Astrocyte (in vitro differentiated cells and primary cell): ENCODE results near the gene PPIG. TPM values are rescaled to one million over a fixed set of nuclear protein-coding genes. Genes with fewer than 3 reads are reported as not detected.

ENCODE experiments used
- DNase-seq: peaks from one replicate; pipeline ENCODE4 v3.0.0-alpha.2; 2010; ENCODE audit warnings: low read depth
- FAIRE-seq: peaks from 2 replicates; lab custom pipeline; 2011; peaks lifted over from hg19 to GRCh38; lab: Jason Lieb, UNC
- H2AFZ ChIP-seq: 2 replicates; pipeline ENCODE4 v1.6.0; 2012; ENCODE audit warnings: low read depth, low read length, inconsistent platforms
- H3K27ac ChIP-seq: 2 replicates; pipeline ENCODE4 v1.5.1; 2011; ENCODE audit warnings: low read depth, low read length, inconsistent platforms
- H3K27me3 ChIP-seq: 2 replicates; pipeline ENCODE4 v1.6.0; 2011; ENCODE audit warnings: low read length, inconsistent platforms; ENCODE audit not compliant: insufficient read depth
- H3K36me3 ChIP-seq: 2 replicates; pipeline ENCODE4 v1.5.1; 2011; ENCODE audit warnings: low read length, inconsistent platforms; ENCODE audit not compliant: insufficient read depth
- H3K4me1 ChIP-seq: 2 replicates; pipeline ENCODE4 v1.5.1; 2011; ENCODE audit warnings: low read length, inconsistent platforms; ENCODE audit not compliant: insufficient read depth
- H3K4me2 ChIP-seq: 2 replicates; pipeline ENCODE4 v1.6.0; 2012; ENCODE audit warnings: low read length, inconsistent platforms
- H3K4me3 ChIP-seq: 2 replicates; pipeline ENCODE4 v1.5.1; 2011; ENCODE audit warnings: low read depth, mild to moderate bottlenecking, low read length, inconsistent platforms; ENCODE audit not compliant: insufficient read depth
- H3K79me2 ChIP-seq: 2 replicates; pipeline ENCODE4 v1.6.0; 2012; ENCODE audit warnings: mild to moderate bottlenecking, low read length, inconsistent platforms; ENCODE audit not compliant: insufficient read depth
- H3K9ac ChIP-seq: 2 replicates; pipeline ENCODE4 v1.6.0; 2012; ENCODE audit warnings: mild to moderate bottlenecking, low read length, inconsistent platforms
- H3K9me3 ChIP-seq: 2 replicates; pipeline ENCODE4 v1.5.1; 2012; ENCODE audit warnings: low read depth, mild to moderate bottlenecking, low read length, inconsistent platforms; ENCODE audit not compliant: insufficient read depth
- H4K20me1 ChIP-seq: 2 replicates; pipeline ENCODE4 v1.6.0; 2012; ENCODE audit warnings: low read length, inconsistent platforms; ENCODE audit not compliant: insufficient read depth
- H3K27ac Mint-ChIP-seq: one replicate; pipeline ENCODE4 v1.8.0; 2021; ENCODE audit warnings: mild to moderate bottlenecking, mixed read lengths; ENCODE audit not compliant: unreplicated experiment
- H3K27me3 Mint-ChIP-seq: one replicate; pipeline ENCODE4 v1.8.0; 2021; ENCODE audit warnings: low read depth, mixed read lengths; ENCODE audit not compliant: unreplicated experiment
- H3K36me3 Mint-ChIP-seq: one replicate; pipeline ENCODE4 v1.8.0; 2021; ENCODE audit warnings: low read depth, mixed read lengths; ENCODE audit not compliant: unreplicated experiment
- H3K4me1 Mint-ChIP-seq: one replicate; pipeline ENCODE4 v1.8.0; 2021; ENCODE audit warnings: low read depth, mixed read lengths; ENCODE audit not compliant: unreplicated experiment
- H3K4me3 Mint-ChIP-seq: one replicate; pipeline ENCODE4 v1.8.0; 2021; ENCODE audit warnings: mild to moderate bottlenecking, moderate library complexity, mixed read lengths; ENCODE audit not compliant: unreplicated experiment
- H3K9me3 Mint-ChIP-seq: one replicate; pipeline ENCODE4 v1.8.0; 2021; ENCODE audit warnings: mild to moderate bottlenecking, mixed read lengths; ENCODE audit not compliant: unreplicated experiment
- EZH2 ChIP-seq: IDR thresholded peaks from 2 replicates; pipeline ENCODE4 v1.6.1; 2012; ENCODE audit warnings: mild to moderate bottlenecking, low read length, inconsistent platforms; ENCODE audit not compliant: insufficient read depth
- total RNA-seq: library from RNA; stranded (reverse); gene quantifications from 2 replicates; pipeline ENCODE4 v1.2.1, GENCODE V29; 2021
- TF ChIP-seq, protein P1 (sequence below): IDR thresholded peaks from 2 replicates; pipeline ENCODE4 v1.5.1; 2011; ENCODE audit warnings: low read depth, mild to moderate bottlenecking, inconsistent platforms, low read length, moderate library complexity; ENCODE audit not compliant: insufficient read depth

PPIG gene
- total RNA-seq, 1 donor from 2014 or later: 40.2 TPM

DNA sequence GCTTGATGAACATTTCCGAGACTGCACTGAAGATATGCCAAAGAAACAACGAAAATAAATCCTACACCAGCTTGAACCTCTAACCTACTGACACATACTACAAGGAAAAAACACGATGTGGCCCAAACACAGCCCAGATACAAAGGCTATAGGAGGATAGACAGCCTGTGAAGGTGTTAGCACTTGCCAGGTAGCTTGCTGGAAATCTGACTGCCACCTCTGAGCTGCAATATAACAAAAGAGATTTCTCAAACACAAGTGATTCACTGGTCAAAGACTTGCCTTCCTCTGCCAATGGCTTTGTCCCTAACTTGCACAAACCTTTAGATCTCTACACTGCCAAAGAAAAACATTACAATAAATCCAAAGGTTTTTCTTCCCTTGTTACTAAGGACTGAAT, 89.0 kb downstream of the PPIG start:
- Mint-ChIP-seq H3K27me3 (no peaks in the 10 kb centered on the region), H3K4me3 (no peak overlapping the region), H3K9me3 (no peaks in the 10 kb centered on the region), H3K27ac (no peak overlapping the region), H3K36me3 (no peaks in the 10 kb centered on the region), H3K4me1 (no peaks in the 10 kb centered on the region)
- DNase-seq: no peak
- TF ChIP-seq EZH2: no peak
- TF ChIP-seq, protein P1, sequence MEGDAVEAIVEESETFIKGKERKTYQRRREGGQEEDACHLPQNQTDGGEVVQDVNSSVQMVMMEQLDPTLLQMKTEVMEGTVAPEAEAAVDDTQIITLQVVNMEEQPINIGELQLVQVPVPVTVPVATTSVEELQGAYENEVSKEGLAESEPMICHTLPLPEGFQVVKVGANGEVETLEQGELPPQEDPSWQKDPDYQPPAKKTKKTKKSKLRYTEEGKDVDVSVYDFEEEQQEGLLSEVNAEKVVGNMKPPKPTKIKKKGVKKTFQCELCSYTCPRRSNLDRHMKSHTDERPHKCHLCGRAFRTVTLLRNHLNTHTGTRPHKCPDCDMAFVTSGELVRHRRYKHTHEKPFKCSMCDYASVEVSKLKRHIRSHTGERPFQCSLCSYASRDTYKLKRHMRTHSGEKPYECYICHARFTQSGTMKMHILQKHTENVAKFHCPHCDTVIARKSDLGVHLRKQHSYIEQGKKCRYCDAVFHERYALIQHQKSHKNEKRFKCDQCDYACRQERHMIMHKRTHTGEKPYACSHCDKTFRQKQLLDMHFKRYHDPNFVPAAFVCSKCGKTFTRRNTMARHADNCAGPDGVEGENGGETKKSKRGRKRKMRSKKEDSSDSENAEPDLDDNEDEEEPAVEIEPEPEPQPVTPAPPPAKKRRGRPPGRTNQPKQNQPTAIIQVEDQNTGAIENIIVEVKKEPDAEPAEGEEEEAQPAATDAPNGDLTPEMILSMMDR: no peak
- Histone ChIP-seq H3K9me3 (no peaks in the 10 kb centered on the region), H3K27ac (no peak overlapping the region), H3K27me3 (no peaks in the 10 kb centered on the region), H3K4me2 (no peak overlapping the region), H3K4me1 (no peaks in the 10 kb centered on the region), H3K4me3 (no peak overlapping the region), H3K36me3 (no peaks in the 10 kb centered on the region), H3K9ac (no peak overlapping the region), H4K20me1 (no peaks in the 10 kb centered on the region), H3K79me2 (no peaks in the 10 kb centered on the region), H2AFZ (no peak overlapping the region)
- FAIRE-seq: no peak

DNA sequence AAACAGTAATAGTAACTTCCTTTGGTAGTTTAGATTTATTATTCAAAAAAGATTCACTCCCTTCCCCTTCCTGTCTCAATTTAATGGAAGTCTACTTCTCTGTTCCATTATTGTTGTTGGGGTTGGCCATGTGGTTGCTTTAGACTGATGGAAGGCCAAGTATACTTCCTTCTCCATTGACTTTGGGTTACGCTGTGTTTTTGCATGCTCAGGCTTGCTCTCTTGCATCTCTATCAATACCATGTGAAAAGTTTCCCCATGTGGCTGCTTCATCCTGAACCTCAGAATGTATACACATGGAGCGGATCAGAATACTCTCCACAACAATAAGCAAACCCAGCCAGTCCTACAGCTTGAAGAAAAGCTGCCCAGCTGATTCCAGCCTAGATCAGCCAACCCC, 89.8 kb downstream of the PPIG start:
- H3K36me3 ChIP-seq: no peaks in the 10 kb centered on the region
- H4K20me1 ChIP-seq: no peaks in the 10 kb centered on the region
- no peak overlapping the region for H2AFZ ChIP-seq
- TF ChIP-seq EZH2: no peak
- TF ChIP-seq, protein P1: no peak
- Mint-ChIP-seq H3K9me3 (no peaks in the 10 kb centered on the region), H3K27ac (no peak overlapping the region), H3K4me3 (no peak overlapping the region), H3K4me1 (no peaks in the 10 kb centered on the region), H3K27me3 (no peaks in the 10 kb centered on the region), H3K36me3 (no peaks in the 10 kb centered on the region)
- H3K4me3 ChIP-seq: no peak overlapping the region
- DNase-seq (no peak), FAIRE-seq (no peak)
- no peaks in the 10 kb centered on the region for H3K4me1 ChIP-seq
- H3K4me2 ChIP-seq: no peak overlapping the region
- no peak overlapping the region for H3K9ac ChIP-seq
- no peaks in the 10 kb centered on the region for H3K79me2 ChIP-seq
- no peaks in the 10 kb centered on the region for H3K9me3 ChIP-seq
- no peak overlapping the region for H3K27ac ChIP-seq
- no peaks in the 10 kb centered on the region for H3K27me3 ChIP-seq

DNA sequence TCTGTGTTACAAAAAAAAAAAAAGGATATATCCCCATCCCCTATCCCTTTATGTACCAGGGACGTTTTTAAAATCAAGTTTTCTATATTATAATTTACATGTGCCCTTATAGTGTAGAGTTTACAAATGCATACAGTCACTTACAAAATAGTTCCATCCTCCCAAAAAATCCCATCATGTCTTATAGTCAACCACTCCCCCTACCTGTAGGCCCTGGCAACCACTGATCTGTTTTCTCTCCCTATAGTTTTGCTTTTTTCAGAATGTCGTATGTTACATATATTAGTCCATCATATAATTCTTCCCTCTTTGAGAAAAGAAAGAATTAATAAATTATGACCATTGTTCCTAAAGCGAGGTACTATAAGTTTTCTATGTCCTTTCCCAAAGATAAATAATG, 92.2 kb downstream of the PPIG start:
- Mint-ChIP-seq H3K9me3 (no peaks in the 10 kb centered on the region), H3K27me3 (peaks cover under 1% of the 10 kb centered on the region), H3K36me3 (no peaks in the 10 kb centered on the region), H3K4me1 (no peaks in the 10 kb centered on the region), H3K4me3 (no peak overlapping the region), H3K27ac (no peak overlapping the region)
- no peaks in the 10 kb centered on the region for H3K36me3 ChIP-seq
- no peaks in the 10 kb centered on the region for H3K4me1 ChIP-seq
- H2AFZ ChIP-seq: no peak overlapping the region
- no peak overlapping the region for H3K27ac ChIP-seq
- FAIRE-seq: no peak
- no peaks in the 10 kb centered on the region for H3K27me3 ChIP-seq
- no peak overlapping the region for H3K4me2 ChIP-seq
- DNase-seq: no peak
- H3K4me3 ChIP-seq: no peak overlapping the region
- H3K9ac ChIP-seq: no peak overlapping the region
- no peaks in the 10 kb centered on the region for H3K79me2 ChIP-seq
- H3K9me3 ChIP-seq: no peaks in the 10 kb centered on the region
- H4K20me1 ChIP-seq: no peaks in the 10 kb centered on the region
- TF ChIP-seq, protein P1: no peak
- TF ChIP-seq EZH2: no peak
